Stimulated activated CD4-positive, alpha-beta T cell treated with anti-CD3 and anti-CD28 coated beads, TNF-alpha, amount 100 ng/mL, for 48 hours (primary cell): ENCODE measurements around the gene ZMYM1.
"Not testable (repeated sequence)": the region's sequence is repeated elsewhere in the genome, so short reads cannot be mapped to it uniquely, and the experiment has no call there.

ENCODE experiments used
- DNase-seq, 3 donors: peaks; one replicate each; pipeline ENCODE4 v3.0.0-alpha.2; 2020; ENCODE audit warnings: low read depth in 3 of 3

The ZMYM1 gene

DNA sequence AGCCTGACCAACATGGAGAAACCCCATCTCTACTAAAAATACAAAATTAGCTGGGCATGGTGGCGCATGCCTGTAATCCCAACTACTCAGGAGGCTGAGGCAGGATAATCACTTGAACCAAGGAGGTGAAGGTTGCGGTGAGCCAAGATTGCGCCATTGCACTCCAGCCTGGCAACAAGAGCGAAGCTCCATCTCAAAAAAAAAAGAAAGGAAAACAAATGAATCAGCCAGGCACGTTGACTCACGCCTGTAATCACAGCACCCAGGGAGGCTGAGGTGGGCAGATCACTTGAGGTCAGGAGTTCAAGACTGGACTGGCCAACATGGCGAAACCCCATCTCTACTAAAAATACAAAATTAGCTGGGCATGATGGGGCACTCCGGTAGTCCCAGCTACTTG lies 2.8 kb upstream of the ZMYM1 start:
- DNase-seq, result not testable (repeated sequence)

DNA sequence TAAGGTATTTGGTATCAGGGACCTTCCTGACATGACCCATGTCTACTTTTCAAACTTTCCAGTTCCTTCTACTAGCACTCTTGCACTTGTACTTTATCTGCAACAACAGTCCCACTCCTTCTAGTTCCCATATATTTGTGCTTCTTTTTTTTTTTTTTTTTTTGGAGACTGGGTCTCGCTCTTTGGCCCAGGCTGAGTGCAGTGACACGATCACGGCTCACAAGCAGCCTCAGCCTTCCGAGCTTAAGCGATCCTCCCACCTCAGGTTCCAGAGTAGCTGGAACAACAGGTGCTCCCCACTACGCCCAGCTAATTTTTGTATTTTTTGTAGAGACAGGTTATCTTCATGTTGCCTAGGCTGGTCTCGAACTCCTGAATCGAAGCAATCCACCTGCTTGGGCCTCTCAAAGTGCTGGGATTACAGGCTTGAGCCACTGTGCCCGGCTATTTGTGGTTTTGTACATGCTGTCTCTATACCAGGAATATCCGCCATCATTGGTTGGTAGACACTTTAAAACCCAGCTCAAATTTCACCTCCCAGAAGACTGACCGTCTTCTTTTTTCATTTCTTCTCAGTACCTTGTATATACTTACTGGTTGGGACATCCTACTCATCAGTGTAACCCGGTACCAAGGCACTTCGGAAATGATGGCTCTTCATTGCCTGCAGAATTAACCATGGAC lies 1.1 kb downstream of the ZMYM1 start:
- DNase-seq, result no peak

DNA sequence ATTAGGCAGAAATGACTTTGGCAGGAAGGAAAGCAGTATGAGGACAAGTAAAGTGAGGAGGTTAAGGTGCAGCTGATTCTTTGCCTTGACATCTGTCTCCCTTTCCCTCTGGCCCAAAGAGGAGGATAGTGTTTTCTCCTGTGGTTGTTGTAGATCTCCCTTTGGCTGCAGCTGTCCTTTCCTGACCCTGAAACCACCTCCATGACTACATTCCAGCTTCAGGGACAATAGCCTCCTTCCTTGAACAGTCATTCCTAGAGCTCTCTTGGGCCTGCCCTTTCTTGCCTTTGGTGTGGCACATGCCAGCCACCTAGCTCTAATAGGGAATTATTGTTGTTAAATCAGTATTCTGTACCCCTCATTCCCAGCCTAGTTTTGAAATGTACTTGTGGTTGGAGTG lies 6.2 kb downstream of the ZMYM1 start:
- DNase-seq, result no peak

DNA sequence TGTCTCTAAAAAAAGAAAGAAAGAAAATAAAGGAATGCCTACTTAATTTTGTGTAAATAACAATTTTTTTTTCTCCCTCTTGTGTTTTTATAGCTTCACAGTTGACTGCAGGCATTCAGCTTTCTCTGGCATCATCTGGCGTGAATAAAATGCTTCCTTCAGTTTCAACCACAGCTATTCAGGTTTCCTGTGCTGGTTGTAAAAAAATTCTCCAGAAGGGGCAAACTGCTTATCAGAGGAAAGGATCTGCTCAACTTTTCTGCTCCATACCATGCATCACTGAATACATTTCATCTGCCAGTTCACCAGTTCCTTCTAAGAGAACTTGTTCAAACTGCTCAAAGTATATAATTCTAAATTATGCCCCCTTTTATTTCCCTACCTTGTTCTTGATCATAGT lies 18.0 kb downstream of the ZMYM1 start:
- no peak for DNase-seq

DNA sequence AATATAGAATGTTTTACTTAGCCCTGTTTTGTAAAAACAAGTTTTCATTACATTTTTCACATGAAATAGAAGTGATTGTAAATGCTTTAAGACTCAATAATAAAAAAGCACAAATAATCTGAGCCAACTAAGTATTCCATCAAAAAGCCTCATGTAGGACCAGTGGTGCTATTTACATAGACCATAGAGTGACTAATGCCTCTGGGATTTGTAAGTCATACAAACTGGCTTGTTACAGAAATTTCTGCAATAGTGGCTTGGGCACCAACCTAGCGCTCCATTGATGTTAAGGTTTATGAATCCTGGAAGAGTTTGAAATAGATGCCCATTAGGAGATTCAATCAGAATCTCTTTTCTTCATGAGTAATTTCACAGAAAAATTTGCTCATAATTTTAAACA lies 31.9 kb downstream of the ZMYM1 start:
- DNase-seq, result no peak

DNA sequence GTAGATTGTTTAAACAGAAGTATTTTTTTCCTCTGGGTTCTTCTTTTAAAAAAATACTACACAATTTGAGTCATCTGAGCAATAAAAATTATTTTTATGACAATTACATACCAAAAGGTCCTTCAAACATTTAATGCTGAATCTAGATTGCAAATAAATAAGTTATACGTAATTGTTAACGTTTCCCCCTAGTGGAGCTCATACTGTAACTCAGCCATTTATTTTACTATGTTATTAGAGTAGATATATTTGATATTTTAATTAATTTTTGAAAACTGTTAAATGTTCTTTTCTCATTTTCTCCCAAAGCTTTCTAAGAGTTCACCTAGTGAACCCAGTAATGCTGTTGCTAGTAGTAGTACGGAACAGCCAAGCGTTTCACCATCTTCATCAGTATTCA lies 33.5 kb downstream of the ZMYM1 start:
- DNase-seq, result no peak

DNA sequence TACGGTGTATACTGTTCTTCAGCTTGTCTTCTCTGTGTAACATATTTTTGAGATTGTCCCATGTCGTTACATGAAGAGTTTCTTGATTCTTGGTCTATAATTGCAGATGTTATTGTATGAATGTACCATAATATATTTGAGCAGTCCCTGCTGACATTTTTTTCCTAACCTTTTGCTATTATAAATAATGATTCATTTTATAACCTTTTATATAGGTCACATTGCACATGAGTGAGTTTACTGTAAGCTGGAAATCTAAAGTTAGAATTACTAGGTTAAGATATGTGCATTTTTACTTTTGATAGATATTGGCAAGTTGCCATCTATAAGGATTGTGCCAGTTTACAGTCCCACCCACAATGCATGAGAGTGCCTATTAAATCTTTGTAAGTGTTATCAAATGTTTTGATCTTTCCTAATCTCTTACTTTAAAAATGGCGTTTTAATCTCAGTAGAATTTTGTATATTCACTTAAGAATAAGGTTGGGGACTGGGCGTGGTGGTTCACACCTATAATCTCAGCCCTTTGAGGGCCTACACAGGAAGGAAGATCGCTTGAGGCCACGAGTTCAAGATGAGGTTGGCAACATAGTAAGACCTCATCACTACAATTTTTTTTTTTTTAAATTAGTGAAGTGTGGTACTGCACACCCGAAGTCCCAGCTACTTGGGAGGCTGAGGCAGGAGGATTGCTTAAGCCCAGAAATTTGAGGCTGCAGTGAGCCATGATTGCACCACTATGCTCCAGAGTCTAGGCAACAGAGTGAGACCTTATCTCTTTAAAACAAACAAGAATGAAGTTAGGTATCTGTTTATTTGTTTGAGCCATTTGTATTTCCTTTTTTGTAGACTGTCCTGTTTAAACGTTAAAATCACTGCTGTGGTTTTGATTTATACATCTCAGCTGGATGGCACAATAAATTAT lies 36.5 kb downstream of the ZMYM1 start:
- no peak for DNase-seq

DNA sequence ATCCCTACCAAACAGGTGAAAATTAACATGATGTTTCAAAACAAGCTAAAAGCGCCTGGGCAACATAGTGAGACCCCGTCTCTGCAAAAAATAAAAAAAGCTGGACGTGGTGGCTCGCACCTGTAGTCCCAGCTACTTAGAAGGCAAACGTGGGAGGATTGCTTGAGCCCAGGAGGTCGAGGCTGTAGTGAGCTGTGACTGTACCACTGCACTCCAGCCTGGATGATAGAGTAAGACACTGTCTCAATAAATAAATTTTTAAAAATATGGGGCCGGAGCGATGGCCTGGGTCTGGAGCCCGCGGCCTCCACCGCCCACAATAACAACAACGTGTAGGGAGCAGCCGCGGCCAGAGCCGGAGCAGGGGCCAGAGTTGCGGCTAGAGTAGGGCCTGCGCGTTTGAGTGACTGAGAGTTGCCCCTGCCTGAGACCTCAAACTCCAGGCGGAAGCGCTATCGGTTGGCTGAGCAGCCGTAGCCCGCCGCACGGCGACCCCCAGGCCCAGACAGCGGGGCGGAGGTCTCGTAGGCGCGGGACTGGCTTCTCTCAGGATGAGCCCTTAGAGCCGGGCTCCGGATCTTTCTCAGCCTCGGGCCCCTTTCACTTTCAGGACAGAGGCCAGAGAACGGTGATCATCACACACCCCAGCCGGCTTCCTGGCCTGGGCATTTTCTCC lies 41.4 kb downstream of the ZMYM1 start:
- peak in 1 of 3 donors; percentile 0 for DNase-seq

DNA sequence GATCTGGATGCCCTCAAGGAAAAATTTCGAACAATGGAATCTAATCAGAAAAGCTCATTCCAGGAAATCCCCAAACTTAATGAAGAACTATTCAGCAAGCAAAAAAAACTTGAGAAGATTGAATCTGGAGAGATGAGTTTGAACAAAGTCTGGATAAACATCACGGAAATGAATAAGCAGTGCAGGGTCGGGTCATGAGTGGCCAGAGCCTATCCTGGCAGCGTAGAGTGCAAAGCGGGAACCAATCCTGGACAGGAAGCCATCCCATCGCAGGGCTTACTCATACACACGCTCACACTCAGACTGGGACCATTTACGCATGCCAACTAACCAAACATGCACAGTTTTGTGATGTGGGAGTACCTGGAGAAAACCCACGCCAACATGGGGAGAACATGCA lies 43.1 kb downstream of the ZMYM1 start:
- no peak for DNase-seq

DNA sequence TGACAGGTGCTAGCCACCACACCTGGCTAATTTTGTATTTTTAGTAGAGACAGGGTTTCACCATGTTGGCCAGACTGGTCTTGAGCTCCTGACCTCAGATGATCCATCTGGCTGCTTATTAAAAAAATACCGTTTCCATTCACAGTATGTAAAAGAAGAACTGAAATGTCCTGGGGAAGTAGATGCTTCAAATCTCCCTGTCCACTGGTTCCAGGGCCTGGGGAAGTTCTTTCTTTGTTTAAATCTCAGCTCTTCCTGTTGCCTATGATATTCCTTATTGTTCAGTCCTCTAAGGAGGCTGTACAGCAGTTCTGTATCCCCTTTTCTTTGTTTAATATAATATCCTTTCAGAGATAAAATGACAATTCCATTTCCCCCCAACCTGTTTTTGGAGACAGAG lies 47.4 kb downstream of the ZMYM1 start:
- no peak for DNase-seq

DNA sequence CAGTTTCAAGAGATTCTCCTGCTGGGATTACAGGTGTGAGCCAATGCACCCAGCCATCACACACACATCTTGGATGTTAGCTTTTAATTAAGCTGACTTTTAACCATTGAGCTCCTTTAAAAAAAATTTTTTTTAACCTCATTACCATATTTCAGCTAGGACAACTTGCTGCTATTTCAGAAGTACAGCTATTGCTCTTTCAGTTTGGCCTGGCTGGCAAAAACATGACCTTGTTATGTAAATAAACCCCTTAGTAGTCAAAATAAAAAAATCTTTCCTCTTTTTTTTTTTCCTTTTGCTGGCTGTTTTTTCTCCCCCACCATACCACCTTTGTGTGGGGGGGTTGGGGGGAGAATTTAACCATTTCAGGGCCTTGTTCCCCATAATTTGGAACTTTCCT lies 49.9 kb downstream of the ZMYM1 start:
- no peak for DNase-seq

DNA sequence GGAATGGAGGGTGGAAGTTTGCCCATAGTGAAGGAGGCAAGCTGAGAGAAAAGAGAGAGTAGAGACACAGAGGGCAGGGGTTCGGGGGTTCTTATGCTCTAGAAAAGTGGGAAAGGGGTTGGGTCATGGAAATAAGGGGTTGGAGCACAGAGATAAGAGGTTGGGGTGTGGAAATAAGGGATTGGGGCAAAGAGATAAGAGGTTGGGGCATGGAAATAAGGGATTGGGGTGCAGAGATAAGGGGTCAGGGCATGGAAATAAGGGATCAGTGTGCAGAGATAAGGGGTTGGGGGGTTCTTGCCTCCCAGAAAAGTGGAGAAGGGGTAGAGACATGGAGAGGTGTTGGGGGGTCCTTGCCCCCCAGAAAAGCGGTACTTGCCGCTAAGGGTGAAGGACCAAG lies 57.6 kb downstream of the ZMYM1 start:
- DNase-seq, result no peak

DNA sequence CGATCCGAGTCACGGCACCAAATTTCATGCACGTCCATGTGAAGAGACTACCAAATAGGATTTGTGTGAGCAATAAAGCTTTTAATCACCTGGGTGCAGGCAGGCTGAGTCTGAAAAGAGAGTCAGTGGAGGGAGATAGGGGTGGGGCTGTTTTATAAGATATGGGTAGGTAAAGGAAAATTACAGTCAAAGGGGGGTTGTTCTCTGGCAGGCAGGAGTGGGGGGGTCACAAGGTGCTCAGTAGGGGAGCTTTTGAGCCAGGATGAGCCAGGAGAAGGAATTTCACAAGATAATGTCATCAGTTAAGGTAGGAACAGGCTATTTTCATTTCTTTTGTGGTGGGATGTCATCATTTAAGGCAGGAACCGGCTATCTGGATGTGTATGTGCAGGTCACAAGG lies 58.4 kb downstream of the ZMYM1 start:
- not testable (repeated sequence) for DNase-seq

DNA sequence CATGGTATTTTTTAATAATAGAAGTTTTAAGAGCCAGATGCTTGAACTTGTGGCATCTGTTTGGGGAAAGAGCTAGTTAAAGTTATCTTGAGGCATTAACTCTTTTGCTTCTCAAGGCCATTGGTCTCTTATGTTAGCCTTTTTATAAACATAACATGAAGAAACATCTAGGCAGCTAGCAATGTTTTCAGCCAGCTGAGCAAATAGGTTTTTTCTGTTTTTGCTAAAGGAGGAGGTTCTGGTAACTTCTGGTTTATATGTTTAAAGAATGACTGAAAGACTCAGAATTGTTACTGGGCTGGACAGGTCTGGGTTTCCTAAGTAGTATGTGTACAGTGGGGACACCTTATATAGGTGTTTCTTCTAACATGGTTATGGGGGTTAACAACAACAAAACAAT lies 63.1 kb downstream of the ZMYM1 start:
- DNase-seq, result not testable (repeated sequence)

DNA sequence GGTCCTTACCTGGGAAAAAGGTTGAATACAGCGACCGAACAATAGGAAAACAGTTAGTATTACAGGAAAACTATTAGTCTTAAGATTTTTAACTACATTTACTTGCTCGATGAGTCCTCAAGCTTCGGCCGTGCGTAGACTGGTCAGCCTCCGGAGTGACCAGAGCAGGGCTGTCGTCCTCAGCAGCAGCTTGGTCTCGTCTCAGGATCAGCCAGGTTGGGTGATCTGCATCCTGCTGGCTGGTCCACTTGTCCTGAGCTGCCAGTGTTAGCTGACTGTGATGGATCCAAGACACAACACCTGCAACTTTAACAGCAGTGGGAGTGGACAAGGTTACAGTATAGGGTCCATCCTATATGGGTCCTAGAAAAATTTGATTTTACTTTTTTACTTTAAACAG lies 63.5 kb downstream of the ZMYM1 start:
- not testable (repeated sequence) for DNase-seq

DNA sequence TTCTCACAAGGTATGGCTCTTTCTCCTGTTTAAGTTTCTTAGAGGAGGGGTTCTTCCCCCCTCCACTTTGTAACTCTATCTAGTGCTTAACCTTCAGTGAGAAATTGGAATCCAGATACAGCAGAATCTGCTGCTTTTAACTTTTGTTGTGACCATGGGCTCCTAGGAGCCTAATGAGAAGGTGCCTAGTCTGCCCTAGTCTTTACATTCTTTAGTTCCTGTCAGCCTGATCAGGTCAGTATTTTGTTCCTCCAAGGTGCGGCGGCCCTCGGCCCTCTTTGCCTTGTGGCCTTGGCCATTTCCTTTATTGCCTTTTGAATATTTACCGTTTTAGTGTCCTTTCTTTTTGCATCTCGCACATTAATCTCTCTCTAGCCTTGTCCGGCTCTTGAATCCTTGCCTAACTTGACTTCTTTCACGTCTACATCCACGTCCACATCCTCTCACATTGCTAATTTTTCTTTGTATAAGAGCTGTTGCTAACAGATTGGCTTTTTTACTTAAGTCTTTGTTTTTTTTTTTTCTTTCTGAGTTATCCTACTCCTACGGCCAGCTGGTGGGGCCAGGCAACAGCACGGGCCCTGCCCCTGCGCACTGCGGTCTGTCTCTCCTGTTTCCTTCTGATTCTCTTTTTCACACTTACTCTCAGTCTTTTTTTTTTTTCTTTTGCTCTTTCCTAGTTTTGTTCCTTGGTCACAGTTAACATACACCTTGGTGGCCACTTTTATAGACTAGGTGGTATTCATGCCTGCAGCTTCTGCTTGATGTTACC lies 64.7 kb downstream of the ZMYM1 start:
- DNase-seq, result no peak

DNA sequence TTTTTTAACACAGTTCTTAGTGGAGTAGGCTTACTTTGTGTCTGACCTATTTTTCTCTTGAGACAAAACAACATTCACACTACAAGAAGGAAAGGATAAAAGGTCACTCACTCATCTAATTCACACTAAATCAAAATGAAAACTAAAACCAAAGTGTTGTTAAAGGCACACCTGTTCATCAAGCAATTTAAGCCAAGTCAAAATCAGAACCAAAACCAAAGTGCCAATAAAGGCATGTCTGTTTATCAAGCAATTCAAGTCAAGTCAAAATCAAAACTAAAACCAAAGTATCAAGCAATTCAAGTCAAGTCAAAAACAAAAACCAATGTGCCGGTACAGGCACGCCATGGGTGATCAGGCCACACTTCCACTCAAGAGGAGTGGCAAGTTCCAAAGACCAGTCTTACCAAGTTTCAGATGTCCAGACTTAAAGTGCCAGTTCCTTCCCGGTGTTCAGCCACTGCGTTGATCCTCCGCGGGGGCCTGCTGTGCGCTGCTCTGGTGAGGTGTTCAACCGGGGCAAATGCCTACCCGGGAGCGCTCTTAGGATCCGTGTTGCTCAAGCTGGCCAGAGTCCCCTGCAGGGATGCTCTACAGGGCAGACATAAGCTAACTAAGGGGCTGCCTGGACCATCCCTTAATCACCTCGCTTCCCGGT lies 66.8 kb downstream of the ZMYM1 start:
- not testable (repeated sequence) for DNase-seq

DNA sequence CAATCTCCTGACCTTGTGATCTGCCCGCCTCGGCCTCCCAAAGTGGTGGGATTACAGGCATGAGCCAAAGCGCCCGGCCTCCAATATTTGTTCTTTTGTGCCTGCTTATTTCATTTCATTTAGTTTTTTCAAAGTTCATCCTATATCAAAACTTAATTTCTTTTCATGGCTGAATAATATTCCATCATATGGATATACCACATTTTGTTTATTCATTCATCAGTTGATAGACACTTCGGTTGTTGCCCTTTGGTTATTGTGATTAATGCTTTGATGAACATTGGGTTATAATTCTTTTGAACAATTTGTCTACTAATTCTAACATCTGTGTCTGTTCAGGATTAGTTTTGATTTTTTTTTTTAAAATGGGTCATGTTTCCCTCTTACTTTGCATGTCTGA lies 72.0 kb downstream of the ZMYM1 start:
- DNase-seq, result no peak

DNA sequence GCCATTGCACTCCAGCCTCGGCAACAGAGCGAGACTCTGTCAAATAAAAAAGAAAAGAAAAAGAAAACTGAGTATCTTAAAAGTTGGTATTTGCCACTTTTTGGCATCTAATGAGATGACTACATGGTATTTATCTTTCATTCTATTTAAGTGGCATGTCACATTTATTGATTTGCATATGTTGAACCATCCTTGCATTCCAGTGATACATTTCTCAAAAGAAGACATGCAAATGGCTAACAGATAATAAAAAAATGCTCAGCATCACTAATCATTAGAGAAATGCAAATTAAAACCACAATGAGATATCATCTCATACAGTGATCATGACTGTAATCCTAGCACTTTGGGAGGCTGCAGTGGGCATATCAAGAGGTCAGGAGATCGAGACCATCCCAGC lies 85.7 kb downstream of the ZMYM1 start:
- no peak for DNase-seq
